ENCODE data around the gene DLD.
"Not testable (repeated sequence)": the region's sequence is repeated elsewhere in the genome, so short reads cannot be mapped to it uniquely, and the experiment has no call there.

DLD gene

GRCh38 chr7:107946451-107946850 is 55.5 kb downstream of the DLD start:
- DNase-seq = no peak

DNA sequence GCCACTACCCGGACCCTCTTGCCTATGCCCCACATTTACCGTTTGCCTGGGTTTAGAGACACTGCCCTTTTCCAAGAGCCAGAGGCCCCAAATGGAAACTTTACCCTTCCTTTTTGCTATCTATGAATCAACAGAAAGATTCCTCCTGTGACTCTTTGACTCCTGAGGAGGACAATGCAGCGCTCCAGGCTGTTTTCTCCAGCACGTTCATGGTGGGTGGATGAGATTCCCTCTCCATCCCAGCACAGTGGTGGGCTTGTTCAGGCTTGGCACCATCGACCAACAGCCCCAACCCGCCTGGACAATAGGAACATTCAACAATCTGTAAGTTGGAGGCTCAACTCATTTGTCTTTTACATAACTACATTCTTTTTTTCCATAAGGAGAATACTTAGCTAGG is 55.9 kb downstream of the DLD start:
- DNase-seq = no peak

DNA sequence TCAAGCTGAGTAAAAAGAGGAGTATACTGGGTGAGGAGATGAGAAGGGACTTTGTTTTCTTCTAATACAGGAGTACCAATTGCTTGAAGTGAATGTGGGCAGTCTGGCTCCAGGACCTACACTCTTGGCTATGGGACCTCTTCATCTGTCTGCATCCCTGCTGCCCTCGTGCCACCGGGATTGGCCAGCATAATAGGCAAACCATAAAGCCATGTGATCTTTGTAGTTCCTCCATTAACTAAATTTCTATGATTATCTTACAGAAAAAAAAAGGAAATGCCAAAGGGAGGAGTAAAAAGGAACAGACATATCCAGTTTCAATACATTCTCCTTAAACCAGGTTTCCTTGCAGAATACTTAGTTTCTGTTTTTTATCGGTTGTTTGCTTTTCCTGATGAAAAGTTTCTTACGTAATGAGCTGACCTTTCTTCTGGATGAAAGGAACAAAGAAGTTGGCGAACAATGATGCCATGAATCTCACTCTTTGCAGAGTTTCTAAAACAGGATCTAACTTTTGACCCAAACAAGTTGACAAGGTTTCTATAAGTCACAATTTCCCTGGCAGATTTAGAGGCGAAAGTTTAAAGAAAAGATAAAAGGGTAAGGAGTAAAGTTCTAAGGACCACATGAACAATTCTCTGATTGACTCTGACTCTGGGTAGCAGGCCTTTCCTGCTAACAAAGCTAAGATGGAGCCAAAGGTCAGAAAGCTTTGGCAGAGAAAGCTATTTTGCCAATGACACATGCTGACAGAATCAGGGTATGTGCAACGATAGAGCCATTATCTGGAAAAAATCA is 57.9 kb downstream of the DLD start:
- DNase-seq = no peak

GRCh38 chr7:107949443-107949935 is 58.5 kb downstream of the DLD start:
- DNase-seq = no peak

- DNase-seq = no peak
Measured at GRCh38 chr7:107951172-107951787, 60.3 kb downstream of the DLD start.

- no peak for DNase-seq
Measured at GRCh38 chr7:107951896-107952295, 60.9 kb downstream of the DLD start.

- no peak for DNase-seq
Measured at GRCh38 chr7:107953265-107953923, 62.4 kb downstream of the DLD start.

DNA sequence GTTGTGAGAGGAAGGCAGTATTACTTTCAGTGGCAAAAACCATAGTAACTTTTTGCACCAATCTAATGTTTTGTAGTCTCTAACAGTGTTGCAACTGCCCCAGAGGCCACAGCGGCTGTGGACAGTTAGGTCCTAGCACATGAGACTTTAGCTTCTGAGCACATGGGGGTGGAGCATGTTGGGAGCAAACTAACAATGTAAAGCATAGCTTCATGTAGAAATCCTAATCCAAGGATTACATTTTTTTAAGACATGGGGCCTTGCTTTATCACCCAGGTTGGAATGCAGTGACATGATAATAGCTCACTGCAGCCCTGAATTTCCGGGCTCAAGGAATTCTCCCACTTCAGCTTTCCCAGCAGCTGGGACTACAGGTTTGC is 62.9 kb downstream of the DLD start:
- DNase-seq = no peak

DNA sequence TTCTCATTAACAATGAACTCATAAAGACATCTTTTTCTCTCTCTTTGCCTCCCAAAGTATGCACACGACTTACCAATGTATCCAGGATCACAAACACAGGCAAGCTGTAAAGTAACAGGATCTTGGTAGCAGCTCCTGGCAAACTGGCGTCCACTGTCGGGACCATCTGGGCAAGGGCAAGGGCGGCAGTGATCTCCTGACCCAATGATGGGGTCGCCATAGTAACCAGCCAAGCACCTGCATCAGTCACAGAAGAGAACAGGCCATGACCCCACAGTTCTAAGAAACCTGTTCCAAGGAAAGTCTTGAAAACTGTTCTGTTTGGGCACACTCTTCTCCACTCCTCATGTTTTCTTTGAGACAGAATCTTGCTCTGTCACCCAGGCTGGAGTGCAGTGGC is 64.4 kb downstream of the DLD start:
- no peak for DNase-seq

DNA sequence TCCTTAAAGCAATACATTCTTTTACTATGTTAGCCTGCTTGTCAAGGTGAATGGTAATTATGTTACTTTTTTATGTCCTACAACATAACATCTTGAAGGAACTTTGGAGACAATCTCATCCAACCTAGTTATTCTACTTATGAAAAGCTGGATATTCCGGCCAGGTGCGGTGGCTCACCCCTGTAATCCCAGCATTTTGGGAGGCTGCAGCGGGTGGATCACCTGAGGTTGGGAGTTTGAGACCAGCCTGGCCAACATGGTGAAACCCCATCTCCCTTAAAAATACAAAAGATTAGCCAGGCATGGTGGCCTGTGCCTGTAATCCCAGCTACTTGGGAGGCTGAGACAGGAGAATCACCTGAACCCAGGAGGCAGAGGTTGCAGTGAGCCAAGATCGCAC is 66.0 kb downstream of the DLD start:
- DNase-seq = not testable (repeated sequence)

DNA sequence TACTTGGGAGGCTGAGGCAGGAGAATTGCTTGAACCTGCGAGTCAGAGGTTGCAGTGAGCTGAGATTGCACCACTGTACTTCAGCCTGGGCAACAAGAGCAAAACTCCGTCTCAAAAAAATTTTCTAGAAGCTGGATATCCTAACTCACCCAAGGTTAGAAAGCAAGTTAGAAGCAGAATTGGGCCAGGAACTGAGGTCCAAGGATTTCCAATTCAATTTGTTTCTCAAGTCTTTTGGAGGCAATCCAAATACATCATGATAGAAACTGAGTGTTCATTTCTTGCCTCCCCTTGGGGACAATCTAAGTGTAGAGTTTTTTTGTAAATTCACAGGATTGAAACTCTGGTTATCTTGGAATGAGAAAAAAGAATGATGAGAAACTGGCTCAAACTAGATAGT is 66.5 kb downstream of the DLD start:
- DNase-seq = no peak

DNA sequence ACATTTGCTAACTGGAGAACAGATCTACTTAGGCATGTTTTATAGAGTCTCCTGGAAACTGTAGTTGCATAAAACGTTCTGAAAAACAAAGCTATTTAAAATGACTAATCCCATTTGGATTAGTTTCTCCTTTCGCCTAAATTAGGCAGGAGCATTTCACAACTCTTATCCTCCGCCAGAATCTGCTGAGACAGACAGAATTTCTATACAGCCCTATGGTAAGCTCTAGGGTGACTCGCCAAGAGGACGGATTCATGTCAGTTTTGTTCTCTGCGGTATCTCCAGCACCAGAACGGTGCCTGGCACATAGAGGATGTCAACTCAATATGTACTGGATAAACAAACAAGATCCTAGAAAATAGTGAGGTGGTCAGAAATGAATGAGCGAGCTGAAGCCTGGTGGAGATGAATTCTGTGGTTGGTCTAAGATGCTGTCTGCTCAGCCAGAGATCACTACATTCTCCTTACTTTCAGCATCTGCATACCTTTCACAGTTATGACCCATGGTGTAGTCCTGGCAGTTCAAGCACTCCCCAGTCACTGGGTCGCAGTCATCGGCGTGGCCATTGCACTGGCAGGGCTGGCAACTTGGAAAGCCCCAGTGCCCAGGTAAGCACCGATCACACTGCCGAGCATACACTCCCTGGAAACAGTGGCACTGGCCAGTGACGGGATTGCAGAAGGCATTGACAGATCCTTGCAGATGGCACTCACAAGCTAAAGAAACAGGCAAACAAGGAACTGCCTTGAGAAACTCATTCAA is 68.0 kb downstream of the DLD start:
- DNase-seq = no peak

DNA sequence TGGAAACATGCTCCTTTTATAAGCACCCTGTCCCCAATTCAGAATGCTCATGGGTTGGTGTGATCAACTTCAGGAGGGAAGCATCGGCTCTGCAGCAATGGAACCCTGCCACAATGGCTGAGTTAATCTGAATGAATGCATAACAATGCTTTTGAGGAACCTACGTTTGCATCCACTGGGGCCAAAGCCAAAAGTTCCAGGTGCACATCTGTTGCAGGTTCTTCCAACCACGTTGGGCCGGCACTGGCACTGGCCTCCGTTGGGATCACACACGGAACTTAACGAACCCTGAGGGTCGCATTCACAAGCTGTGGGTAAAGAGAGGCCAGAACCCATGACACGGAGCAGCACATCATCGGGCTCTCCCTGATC is 68.5 kb downstream of the DLD start:
- DNase-seq = no peak

GRCh38 chr7:107960272-107960671 is 69.3 kb downstream of the DLD start:
- no peak for DNase-seq

DNA sequence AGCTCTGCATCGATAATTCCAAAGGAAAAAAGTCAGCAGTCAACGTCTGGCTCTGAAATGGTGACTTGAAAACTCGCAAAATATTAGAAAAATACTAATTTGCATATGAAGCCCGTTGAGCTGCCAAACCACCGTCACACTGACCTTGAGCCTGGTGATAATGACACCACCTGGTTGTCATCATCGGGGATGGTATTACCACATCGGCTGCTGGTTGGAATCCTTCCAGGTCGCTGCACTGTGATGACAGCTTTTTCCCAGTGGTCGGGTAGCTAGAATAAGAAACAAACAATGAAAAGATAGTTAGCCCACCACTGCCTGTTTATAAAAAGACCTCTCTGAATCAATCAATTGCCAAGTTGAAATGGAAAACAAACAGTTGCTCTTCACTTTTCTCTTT is 70.4 kb downstream of the DLD start:
- no peak for DNase-seq

DNA sequence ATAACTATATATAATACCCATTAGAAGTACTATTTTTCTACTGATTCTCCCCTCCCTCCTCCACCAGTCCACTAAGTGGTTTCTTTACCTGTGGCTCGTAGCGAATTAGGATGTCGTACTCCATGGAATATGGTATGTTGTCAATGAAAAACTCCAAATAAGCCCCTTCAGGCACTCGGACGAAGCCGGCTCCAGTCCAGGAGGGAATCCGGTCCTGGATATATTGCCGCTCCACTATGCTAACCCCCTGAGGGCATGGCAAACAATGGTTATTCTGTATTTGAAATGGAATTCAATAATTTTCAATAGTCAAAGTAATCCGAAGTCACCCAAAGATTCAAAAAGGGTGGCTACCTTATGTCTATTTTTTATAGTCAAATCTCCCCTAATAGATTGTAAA is 71.8 kb downstream of the DLD start:
- no peak for DNase-seq

DNA sequence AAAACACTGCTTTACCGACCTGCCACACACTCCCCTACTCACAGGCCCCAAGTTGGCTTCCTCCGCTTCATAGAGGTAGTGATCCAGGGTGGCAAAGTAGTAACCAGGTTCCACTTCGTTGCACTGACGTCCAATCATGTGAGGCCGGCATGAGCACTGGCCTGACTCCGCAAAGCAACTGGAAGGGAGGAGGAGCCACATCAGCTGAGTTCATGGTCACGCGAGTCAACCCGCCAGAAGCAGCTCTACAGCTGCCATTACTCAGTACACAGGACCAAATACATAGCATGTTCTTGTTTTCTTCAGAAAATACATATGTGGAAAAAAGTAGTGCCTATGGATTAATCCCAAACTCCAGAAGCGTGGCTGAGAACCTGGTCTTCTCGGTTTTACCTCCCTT is 73.5 kb downstream of the DLD start:
- no peak for DNase-seq

DNA sequence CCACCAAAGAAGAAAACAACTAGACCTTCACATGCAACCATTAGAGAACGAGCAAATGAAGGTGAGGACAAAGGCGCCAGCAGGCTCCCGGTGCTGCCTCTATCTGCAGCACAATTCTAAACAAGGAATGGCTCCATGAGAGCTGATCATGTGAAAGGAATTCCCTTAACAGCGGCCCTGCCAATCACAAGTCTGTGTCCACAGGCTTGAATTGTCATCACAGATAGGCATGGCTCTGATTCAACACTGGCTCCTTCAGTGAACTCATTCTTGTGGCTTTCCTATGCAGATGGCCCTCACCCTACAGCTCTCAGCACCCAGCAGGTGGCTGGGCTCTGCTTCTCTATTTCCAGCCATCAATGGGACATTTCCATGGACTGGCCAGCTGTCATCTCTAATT is 75.7 kb downstream of the DLD start:
- no peak for DNase-seq

DNA sequence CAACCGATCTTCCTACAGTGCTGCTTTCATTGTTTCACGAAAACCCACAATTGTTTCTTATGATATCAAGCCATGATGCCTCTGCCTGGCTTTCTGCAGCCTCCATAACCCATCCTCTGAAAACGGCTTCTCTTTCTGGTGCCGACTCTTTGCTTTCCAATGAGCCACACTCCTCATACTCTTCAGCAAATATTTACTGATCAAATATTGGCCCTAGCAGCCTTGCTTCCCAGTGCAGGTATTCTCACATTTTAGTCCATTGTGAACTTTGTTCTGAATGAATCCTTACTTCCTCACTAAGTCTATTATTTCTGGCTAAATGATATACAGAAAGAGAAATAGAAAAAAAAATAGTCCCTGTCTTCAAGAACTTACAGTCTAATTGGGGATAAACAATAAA is 76.4 kb downstream of the DLD start:
- no peak for DNase-seq

DNA sequence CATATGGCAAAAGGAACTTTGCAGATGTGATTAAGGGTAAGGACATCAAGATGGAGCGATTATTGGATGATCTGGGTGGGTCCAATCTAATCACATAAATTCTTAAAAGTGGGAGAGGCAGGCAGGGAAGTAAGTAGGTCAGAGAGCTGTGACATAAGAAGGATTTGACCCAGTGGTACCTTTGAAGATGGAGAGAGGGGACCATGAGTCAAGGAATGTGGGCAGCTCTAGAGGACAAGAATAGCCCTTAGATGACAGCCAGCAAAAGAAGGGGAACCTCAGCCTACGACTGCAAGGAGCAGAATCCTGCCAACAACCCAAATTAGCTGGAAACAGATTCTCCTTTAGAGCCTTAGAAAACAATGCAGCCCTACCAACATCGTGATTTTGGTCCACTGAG is 77.5 kb downstream of the DLD start:
- no peak for DNase-seq

DNA sequence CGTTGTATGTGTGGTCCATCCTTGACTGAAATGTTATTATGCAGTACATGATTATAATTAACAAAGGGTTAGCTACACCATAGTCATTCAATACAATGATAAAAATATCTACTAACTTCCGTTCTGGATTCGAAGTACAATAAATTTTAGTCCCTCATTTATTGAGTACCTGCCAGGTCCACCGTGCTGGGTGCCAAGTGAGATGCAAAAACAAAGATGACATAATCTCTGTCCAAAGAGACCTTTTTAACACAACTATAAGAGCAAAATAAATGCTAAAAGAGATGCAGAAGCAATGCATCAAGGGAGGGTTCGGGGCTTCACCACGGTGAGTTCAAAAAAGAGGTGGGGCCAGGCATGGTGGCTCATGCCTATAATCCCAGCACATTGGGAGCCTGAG is 78.9 kb downstream of the DLD start:
- DNase-seq = no peak

Data from T-helper 9 cell (primary cell).